ENCODE results near the gene IGSF22.

The IGSF22 gene

DNA sequence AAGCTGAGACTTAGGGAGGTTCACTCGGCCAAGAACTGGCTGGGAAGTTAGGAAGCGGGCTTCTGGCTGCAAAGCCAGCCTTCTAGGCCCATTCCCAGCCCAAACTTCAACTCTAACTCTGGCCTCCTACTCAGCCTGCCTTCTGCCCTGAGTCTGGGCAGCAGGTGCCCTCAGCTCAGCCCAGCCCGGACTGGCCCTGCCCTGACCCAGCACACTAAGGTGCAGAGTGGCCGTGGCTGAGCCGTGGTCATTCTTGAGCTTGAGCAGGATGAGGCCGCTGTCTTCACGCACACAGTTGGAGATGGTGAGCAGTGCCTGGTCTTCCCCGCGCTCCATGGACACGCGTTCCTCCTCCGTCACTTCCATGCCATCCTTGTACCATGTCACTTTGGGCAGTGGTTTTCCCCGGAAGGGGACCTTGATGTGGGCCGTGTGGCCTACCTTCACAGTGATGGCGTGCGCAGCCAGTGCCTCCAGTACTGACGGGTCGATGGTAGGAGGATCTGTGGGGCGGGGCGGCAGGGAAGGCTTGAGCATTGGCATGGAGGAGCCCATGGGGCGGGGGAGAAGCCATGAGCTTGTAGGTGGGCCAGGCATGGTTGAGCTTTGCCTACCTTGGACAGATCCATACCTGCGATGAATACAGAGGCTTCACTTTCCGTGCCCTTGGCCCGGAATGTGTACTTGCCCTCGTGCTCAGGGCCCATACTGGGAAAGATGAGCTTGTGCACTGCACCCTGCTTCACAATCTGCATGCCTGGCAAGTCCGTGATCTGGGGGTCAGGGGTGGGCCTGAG is 12.1 kb downstream of the IGSF22 start:
- no peak for DNase-seq (ENCODE audit: low spot score)

DNA sequence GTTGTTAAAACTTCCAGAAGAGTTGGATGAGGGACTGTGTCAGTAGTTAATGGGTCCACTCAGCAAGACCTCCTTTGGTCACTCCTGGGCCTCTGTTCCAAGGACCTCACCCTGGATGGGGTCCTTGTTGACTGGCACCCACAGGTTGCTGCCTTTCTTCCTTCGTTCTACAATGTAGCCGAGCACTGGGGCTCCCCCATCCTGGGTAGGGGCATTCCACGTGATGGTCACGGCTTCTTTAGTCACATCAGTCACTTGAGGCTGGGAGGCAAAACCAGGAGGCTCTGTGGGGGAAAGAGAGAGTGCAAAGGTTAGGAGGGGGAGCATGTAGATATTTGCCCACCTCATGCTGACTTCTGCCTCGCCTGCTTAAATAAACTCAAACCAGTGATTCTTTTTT is 15.4 kb downstream of the IGSF22 start:
- DNase-seq (ENCODE audit: low spot score), result no peak

DNA sequence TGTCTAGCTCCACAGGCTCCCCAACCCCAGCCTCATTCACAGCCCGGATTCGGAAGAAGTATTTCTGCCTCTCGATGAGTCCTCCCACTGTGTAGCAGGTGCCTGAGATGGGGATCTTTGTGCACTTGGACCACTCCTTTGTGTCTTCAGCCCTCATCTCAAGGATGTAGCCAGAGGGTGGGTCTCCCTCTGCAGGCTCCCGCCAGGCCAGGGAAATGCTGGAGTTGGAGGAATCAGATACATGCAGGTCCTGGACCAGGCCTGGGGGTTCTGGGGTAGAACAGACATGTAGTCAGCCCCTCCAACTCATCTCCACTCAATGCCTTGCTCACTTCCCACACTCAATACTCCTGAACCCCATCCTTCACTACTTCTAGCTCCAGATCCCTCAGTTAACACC is 16.6 kb downstream of the IGSF22 start:
- no peak for DNase-seq (ENCODE audit: low spot score)

DNA sequence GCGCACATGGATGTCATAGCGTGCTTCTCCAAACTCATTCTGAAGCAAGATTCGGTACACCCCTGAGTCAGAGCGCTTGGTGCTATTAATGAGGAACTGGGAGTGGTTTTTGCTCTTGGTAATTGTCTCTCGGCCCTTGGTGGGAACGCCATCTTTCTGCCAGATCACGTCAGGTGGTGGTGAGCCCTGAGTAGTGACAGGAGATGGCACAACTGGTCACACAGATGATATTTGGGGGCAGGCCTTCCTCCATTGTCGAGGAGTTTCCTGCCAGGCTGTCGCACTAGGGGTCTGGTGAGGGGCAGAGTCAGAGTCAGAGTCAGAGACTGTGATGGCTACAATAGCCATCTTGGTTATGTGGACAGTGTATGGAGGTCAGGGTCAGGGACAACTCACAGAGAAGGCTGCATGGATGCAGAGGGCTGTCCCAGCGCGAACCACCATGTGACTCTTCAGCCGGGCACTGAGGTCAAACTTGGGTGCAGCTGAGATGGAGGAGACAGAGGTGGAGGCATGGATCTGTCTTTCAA is 18.1 kb downstream of the IGSF22 start:
- no peak for DNase-seq (ENCODE audit: low spot score)

DNA sequence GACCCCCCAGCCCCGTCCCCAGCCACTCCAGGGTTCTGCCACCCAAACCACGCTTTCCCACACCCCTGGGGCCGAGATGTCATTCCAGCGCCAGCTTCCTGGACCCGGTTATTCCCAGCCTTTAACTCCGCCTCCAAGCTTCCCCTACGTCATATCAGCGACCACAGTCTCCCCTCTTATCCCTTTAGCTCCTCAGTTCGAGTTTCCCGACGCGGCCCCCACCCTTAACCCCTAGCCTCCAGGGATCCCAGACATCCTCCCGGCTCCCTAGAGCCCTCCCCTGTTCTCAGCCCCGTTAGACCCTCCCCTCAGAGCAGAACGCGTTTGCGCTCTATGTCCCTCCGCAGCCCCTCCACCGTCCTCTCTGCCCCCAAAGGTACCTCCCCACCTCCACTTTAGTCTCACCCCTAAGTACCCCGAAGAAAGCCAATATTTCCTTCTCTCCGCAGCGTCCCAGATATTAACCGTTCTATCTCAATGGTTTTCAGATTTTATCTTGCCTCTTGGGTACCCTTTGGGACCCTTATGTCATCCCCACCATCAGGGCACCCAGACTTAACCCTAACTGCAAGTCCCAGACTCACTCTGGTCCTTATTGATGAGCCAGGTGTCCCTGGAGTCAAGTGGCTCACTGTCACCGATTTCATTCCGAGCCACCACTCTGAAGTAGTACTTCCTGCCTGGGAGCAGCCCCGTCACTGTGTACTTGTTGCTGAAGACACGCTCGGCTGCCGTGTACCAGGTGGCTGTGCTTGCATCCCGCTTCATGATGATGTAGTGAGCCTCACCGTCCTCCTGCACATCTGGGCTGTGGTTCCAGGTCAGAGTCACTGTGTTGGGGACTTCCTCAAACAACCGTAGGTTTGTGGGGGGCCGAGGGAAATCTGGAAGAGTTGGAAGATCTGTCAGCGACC is 19.4 kb downstream of the IGSF22 start:
- DNase-seq (ENCODE audit: low spot score), result no peak

DNA sequence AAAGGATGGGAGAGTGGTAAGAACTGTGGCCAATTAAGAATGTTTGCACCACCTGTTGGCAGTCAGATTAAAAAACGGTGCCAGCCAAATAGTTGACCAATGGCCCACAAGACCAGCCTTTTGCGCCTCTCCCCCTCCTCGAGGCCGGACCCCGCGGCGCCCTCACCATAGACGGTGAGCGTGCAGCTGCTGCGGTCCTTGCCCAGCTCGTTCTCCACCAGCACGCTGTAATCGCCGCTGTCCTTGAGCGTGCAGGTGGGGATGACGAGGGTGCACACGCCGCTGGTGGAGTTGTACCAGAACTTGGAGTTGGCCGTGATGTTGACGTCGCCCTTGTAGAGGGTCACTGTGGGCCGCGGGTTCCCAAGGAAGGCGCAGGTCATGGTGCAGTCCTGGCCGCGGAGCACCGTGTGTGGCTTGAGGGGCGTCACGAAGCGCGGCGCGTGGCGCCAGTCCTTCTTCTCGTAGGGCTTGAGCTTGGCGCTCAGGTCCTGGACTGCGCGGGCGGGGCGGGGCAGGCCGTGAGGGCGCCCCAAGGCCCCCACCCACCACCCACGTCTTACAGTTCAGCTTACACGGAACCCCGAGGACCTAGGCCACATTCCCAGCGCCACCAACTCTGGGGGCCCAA is 20.2 kb downstream of the IGSF22 start:
- no peak for DNase-seq (ENCODE audit: low spot score)

DNA sequence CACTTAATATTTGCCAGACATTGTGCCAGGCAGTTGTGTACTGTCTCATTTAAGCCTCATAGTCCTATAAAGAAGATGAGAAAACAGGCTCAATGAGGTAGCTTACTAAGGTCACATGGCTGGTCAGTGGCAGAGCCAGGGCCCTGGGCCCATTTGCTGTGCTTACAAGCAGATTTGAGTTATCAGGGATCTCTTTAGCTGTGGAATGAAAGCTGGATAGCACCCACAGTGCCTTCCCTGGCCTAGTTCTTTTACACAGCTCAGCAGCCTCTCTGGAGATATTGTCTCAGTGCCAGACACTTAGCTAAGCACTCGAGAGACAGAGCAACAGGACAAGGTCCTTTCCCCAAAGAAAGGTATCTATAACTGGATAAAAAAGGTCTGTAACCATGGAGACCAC is 21.3 kb downstream of the IGSF22 start:
- DNase-seq (ENCODE audit: low spot score), result no peak

DNA sequence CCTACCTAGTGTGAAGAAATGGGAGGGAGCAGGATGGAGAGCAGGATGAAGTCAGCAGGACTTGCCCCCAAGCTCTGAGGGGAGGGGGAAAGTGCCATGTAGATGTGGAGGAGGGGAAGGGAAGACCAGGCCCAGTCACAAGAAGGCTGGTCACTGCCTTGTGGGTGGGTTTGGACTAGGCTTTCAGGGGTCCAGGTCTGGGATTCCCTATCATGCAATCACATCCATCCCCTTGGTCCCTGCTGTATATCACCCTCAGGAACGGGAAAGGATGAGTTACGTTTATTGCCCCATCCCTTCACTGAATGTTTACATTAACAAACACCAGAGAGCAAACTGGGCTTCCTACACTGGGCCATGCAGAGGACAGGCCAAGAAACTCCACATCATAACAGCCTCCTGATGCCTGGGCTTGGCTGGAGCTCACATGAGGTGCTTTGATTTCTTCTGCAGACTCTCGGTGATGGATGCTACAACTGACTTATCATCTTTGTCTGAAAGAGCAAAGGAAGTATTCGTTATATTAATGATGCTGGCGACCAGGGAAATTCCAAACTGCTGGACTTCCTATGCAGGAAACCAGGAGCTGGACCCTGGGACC is 21.8 kb downstream of the IGSF22 start:
- no peak for DNase-seq (ENCODE audit: low spot score)

DNA sequence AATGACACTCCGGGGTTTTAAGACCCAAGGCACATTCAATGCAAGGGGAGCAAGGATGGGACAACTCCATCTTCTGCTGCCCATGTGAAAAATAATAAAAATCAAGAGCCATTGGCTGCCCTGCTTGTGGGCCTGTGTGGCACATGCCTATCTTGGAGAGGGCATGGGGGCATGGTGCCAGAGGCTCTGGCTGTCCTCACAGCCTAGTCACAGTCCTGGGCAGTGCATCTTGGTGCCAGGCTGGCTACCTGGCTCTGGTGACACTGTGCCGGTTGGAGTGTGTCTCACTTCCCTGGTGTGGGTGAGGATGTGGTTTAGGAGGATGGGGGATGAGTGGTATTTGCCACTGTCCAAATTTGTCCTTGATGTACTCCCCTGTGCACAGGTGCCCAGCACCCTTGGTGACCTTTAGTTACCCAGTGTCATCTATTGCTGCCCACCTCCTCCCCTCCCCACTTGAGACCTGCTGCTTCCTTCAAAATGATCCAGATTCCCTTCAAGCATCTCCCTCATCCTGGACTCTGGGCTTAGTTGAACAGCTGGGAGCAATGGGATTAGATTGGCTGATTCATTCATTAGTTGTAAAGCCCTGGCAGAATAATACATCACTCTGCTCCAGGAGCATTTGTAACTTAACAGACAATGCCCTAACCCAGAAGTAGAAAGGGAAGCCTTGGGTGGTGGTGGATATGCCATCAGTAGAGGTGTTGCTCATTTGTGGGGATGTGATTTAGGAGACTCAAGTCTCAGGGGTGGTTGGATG is 22.8 kb downstream of the IGSF22 start:
- no peak for DNase-seq (ENCODE audit: low spot score)

DNA sequence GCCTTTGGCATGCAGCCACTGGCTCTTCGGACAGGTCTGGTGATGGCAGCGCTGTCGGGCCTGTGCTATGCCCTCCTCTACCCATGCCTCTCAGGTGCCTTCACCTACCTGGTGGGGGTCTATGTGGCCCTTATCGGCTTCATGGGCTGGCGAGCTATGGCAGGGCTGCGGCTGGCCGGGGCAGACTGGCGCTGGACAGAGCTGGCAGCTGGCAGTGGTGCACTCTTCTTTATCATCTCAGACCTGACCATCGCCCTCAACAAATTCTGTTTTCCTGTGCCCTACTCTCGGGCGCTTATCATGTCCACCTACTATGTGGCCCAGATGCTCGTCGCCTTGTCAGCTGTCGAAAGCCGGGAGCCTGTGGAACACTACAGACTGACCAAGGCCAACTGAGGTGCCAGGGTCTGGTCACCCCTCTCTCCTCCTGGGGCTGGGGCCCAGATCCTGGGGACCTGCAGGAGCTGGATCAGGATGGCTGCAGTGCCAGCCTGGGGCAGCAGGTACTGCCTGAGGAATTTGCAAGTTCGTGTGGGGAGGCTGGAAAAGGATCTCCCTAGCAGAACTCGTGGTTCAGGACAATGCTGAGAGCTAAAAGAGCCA is 24.3 kb downstream of the IGSF22 start:
- no peak for DNase-seq (ENCODE audit: low spot score)

DNA sequence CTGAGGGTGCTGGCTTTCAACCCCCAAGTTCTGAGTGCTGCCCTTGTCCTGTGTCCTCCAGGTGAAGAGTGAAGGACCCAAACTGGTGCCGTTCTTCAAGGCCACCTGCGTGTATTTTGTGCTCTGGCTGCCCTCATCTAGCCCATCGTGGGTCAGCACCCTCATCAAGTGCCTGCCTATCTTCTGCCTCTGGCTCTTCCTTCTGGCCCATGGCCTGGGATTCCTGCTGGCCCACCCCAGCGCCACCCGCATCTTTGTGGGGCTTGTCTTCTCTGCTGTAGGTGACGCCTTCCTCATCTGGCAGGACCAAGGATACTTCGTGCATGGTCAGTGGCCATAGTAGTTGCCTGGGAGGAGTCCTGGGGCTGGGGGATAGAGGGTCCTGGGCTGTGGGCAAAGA is 25.1 kb downstream of the IGSF22 start:
- DNase-seq (ENCODE audit: low spot score), result no peak

DNA sequence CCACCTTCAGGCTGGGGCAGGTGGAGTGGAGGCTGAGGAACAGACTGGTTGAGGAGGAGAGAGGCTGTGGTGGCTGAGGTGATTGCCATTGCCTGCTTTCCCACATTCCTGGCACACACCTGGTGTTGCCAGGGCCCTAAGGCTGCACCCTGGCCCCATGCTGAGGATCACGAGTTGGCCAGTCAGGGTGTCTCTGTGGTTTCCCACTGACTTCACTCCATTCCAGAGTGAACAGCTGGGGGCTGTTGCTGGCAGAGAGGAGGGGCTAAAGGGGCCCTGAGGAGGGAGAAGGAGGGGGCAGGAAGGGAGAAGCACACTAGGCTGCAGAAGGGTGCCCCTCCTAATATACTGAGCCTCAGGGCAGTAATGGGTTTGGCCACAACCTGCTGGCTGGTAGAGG is 25.6 kb downstream of the IGSF22 start:
- no peak for DNase-seq (ENCODE audit: low spot score)

DNA sequence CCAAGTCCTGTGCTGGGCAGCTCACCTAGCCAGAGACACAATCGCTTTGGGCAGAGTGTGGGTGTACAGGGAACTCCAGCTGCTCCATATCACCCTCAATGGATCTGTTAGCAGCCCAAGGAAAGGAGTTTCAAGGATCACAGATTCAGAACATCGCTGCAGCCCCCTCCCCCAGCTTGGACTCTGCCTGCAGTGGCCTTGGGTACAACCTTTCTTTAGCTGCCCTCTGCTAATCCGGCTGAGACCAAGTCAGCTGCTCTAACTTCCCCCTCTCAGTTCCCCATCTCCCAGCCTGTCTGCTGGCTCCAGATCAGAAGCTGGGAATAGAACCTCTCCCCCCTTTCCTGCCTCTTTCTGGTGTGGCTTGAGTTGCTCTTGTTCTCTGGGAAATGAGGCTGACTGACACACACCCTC is 26.1 kb downstream of the IGSF22 start:
- peak; percentile 65 for DNase-seq (ENCODE audit: low spot score)

DNA sequence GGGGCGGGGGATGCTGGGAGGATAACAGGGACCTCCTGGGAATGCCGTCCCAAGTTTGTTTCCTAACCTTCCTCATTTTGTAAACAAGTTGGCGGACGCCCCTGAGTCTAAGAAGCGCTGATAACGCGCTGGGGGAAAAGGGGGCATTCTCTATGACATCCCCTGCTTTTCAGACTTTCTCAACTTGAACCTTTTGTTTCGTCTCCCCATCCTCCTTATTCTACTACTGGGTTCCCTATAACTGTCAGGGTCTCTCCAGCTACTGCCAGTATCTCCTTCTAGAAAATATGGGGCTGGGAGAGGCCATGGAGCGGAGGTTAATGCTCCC is 26.8 kb downstream of the IGSF22 start:
- DNase-seq (ENCODE audit: low spot score), result no peak

DNA sequence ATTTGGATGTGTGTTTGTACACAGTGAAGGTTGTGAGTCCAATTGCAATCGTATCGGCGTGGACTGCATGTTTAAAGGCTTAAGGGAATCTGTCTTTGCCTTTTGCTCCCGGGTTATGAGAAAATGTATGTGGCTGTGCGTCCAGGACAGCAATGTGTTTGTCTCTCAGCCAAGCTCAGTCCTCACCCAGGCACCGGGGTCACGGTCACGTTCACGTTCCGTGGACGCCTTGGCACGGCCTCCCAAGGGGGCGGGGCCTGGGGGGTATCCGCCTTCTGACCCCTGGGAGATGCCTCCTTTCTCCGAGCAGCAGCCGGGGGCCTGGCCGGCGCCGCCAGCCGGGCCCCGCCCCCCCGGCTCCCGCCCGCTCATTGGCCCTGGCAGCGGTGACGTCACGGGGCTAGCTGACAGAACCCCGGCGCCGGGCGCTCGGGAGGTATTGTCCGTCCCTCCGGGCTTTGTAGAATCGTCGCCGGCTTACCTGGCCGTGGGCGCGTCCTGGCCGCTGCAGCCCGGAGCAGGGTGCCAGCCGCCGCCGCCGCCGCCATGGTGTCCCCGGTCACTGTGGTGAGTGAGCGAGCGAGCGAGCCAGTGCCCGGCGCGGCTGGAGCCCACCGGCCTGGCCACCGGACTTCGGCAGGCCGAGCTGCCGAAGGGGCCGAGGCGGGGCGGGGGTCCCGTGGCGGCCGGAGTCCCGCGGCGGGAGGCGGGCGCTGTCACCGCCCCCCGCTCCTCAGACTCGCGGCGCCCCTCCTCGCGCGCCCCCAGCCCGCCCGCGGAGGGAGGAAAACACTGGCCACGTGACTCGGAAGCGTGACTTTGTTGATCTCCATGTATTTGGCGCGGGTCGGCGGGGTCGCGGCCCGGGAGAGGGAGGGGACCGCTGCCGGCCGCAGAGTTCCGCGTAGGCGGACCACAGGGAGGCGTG is 27.4 kb downstream of the IGSF22 start, which contains the start of gene TMEM86A:
TMEM86A (plus strand) TSS at position 439 of the 928 bp plus-strand sequence; CDS start at position 547, 108 bp downstream.
- peak; percentile 89 for DNase-seq (ENCODE audit: low spot score)

DNA sequence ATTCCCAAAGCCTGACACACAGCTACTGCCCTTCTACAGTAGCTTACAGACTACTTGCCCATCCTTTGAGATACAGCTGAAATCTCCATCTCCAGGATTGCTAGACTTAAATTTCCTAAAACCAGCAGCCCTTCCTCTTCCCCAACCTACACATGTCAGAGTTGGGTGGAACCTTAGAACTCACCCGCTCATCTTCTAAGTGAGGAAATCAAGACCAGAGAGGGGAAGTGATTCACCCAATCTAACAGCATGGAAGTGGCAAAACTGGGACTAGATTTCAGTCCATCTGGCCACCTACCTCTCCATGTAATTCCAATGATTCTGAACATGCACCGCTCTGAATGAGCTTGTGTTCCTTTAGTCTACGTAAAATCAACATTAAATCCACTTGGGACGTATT is 28.4 kb downstream of the IGSF22 start:
- no peak for DNase-seq (ENCODE audit: low spot score)

DNA sequence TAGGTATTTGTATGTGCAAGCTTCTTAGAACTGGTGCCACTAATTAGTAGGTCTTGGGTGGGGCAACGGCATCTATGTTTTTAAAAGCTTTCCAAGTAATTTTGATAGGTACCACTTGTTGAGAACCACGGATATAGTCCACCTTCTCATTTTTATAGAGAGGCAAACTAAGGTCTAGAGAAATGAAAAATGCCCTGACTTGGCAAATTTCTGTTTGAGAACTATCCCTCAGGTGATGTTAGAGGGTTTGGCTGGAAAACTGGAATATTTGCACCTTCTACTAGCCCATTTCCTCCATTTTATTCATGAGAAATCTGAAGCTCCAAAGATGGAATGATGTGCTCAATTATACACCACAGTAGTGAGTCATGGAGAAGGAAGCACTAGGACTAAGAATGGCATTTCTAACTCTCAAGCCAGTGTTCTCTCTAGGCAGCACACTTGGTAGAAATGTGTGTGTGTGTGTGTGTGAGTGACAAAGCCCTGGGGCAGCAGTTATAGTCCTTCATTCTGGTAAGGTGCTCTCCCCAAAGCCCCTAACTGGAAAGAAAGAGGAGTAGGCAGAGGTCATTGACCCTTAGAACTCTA is 29.3 kb downstream of the IGSF22 start:
- no peak for DNase-seq (ENCODE audit: low spot score)

DNA sequence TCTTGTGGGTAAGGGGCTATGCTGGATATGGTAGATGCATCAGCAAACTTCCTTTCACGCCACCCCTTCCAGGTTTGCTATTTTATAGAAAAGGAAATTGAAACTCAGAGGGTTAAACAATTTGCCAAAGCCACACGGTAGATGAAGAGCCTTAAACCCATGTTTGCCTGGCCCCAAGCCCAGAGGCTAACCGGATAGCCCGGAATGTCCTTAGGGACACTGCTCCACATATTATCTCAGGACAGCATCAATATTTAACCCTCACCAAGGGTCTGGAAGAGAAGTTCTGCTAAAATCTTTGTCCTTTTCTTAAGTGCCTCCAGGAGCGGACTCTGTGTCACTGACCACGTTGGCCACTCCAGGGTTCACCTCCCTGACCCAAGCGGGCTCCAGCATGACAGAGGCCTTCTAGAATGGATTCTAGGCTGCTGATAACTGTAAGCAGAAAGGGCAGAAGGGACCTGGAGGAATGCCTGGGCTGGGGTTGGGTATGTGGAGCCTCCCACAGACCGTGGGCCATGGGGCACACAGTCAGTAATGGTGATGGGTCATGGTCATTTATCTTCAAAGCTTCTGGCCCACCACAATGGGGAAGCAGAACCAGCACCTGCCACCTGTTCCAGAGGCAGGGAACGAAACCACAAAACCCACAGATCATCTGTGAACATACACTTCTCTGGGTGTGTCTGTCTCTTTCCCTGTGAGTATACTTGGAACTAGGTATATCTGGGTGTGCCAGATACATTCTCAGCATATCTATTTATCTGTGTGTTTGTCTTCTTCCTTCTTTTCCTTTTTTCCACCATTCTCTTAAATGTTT is 32.8 kb downstream of the IGSF22 start:
- no peak for DNase-seq (ENCODE audit: low spot score)
